Mononuclear cell (primary cell): Measurements from ENCODE around the gene OR13C4. TPM values are rescaled to one million over a fixed set of nuclear protein-coding genes. Genes with fewer than 3 reads are reported as not detected.

Experiments
- H3K27me3 ChIP-seq: 2 replicates; pipeline ENCODE4 v1.6.0; 2011; ENCODE audit warnings: low read length, control low read depth; ENCODE audit not compliant: insufficient read depth
- H3K4me1 ChIP-seq: 2 replicates; pipeline ENCODE4 v1.5.1; 2011; ENCODE audit warnings: mild to moderate bottlenecking, low read length, control low read depth; ENCODE audit not compliant: insufficient read depth
- H3K4me3 ChIP-seq: 2 replicates; pipeline ENCODE4 v1.5.1; 2011; ENCODE audit warnings: mild to moderate bottlenecking, low read length, moderate library complexity
- H3K9me3 ChIP-seq: 2 replicates; pipeline ENCODE4 v1.5.1; 2011; ENCODE audit warnings: low read depth, mild to moderate bottlenecking, control low read depth, low read length
- total RNA-seq: library from RNA; depleted of rRNA; stranded (reverse); fragments of >200 nt; gene quantifications from one replicate; pipeline ENCODE4 v1.2.3, GENCODE V29; 2012

Gene OR13C4
- total RNA-seq, 1 donor = not detected

DNA sequence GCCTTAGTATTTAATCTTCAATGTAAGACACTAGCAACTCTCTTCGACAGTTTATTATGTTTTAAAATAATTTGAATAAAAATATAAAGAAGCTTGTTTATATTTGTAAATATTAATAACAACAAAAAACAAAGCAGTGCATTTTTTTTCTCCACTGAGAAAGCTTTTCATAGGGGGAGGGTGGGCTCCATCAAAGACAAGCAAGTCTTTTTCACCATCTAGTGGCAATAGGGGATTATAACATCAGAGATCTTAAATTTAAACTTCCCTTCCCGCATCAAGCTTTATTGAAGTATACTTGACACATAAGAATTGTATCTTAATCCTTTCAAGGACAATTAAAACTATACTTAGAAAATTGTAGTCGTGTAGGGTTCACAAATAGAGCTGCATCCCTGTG, 32.2 kb downstream of the OR13C4 start:
- Histone ChIP-seq H3K4me1 (no peaks in the 10 kb centered on the region), H3K4me3 (no peak overlapping the region), H3K9me3 (no peaks in the 10 kb centered on the region), H3K27me3 (no peaks in the 10 kb centered on the region)

DNA sequence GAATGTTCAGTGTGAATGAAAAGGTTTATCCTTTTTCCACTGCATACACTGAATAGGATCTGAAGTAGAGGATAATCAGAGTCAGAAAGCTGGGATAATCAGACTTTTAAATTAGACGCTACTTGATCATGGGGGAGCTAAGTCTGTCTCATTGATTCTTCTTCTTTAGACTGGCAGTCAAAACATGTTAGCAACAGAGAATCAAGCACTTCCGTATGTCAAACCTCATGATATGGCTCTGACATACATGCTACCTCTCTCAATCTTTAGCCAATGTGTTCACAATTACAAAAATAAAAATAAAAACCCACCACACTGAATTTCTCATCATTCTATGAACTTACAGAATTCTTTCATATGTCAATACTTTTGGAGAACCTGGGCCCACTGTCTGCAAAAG, 42.0 kb downstream of the OR13C4 start:
- no peak overlapping the region for H3K4me3 ChIP-seq
- no peaks in the 10 kb centered on the region for H3K9me3 ChIP-seq
- no peaks in the 10 kb centered on the region for H3K4me1 ChIP-seq
- H3K27me3 ChIP-seq = no peaks in the 10 kb centered on the region

DNA sequence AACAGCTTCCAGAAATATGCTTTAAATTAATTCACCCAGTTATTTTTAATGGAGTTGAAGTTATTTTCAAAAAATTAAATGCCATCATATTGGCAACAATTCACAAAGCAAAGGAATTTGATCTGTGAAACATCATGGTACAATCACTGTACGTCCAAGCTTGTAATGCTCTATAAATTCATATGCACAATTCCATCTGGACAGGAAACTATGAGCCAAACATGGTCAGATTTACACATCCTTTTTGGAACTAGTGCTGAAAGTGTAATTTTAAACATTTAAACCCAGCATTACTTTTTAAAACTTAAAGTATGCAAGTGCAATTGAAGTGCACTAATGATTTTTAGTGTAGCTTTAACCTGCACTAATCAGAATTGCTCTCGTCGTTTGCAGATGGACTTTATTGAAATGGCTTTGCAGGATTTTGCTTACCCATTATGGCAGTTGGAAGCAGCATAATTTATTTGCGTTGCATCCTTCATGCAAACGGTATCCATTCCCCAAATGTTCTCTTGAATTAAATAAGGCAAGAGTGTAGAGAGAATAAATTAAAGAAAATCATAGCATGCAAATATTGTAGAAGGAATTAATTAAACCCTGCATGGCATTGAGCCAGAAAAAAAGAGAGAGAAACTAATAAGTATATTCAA, 44.0 kb downstream of the OR13C4 start:
- Histone ChIP-seq H3K9me3 (no peaks in the 10 kb centered on the region), H3K4me1 (no peaks in the 10 kb centered on the region), H3K4me3 (no peak overlapping the region), H3K27me3 (no peaks in the 10 kb centered on the region)

Other genes starting within 250 kb of the OR13C4 start
- gene OR13F1, start 22.9 kb downstream of the OR13C4 start, total RNA-seq = not detected
- gene OR13C3, start 9.6 kb upstream of the OR13C4 start, total RNA-seq = not detected
- not detected for gene OR13C8, start 42.0 kb upstream of the OR13C4 start, total RNA-seq
- not detected for gene OR13C5, start 72.2 kb upstream of the OR13C4 start, total RNA-seq
- not detected for gene OR13C2, start 78.4 kb upstream of the OR13C4 start, total RNA-seq
- not detected for gene OR13C9, start 91.0 kb upstream of the OR13C4 start, total RNA-seq
- 0.21 TPM for gene OR13D1, start 167.3 kb upstream of the OR13C4 start, total RNA-seq
- 21.6 TPM for gene NIPSNAP3A, start 220.5 kb upstream of the OR13C4 start, total RNA-seq
- 0.73 TPM for gene NIPSNAP3B, start 236.9 kb upstream of the OR13C4 start, total RNA-seq